Putamen (tissue), 1 donor: ENCODE data around the gene DGCR6.
"Not testable (repeated sequence)": the region's sequence is repeated elsewhere in the genome, so short reads cannot be mapped to it uniquely, and the experiment has no call there.

Source experiments
- DNase-seq: peaks from one replicate; pipeline ENCODE4 v3.0.0-alpha.2; 2016; ENCODE audit warnings: low spot score

Gene DGCR6

GRCh38 chr22:18960166-18960820 lies 54.2 kb downstream of the DGCR6 start:
- not testable (repeated sequence) for DNase-seq

- DNase-seq, result not testable (repeated sequence)
These were observed 55.1 kb downstream of the DGCR6 start for GRCh38 chr22:18961201-18961600.
